NCI-H345 treated with DMSO at 0.1 percent for 48 hours (cell line): ENCODE data around the gene FYCO1.
"Not testable (repeated sequence)": the region's sequence is repeated elsewhere in the genome, so short reads cannot be mapped to it uniquely, and the experiment has no call there.

ENCODE experiments used
- DNase-seq: peaks from one replicate; lab custom pipeline; 2025; ENCODE audit not compliant: unreplicated experiment; lab: John Stamatoyannopoulos, UW

Gene FYCO1

DNA sequence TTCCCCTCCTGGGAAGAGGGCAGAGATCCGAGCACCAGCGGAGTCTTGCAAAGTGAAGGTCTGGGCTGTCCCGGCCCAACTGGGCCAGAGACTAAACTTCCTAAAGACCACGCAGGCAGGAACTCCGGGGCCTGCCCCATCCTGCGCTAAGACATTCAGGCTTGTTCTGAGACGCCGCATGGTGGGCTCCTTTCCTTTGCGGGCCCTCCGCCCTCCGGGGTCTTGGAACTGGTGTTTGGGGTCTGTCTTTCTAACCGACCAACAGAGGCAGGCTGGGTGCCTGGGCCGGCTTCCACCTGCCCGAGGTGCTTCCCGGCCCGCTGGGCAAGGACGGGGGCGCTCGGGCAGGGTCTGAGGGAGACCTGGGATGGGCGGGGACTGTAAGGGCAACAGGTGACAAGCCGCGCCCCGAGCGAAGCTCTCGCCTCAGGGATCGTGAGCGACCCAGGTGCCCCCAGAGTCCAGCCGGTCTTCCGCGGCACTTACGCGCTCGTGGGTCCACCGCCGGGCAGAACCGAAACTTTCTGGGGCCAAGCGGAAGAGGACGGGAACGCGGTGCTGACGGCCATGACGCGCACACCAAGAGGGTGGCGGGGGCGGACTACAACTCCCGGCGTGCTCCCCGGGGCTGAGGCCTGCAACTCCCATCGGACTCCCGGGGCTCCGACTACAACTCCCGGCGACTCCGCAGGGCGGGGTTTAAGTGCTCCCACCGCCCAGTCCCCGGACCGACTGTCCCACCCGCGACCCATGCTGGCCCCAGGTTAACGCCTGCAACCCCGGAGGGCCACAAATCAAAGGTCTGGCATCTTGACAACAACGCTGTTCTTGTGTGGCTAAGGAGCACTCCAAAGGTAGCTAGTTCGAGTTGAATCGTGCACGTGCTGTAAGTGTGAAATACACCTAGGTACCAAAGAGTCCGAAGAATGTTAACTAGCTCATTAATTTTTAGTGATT is at the start of gene FYCO1:
TSS of gene FYCO1 (minus strand) at position 589 of the 957 bp plus-strand sequence. CDS start 10,914 bp downstream, outside the sequence.
- peak; percentile 47 for DNase-seq

DNA sequence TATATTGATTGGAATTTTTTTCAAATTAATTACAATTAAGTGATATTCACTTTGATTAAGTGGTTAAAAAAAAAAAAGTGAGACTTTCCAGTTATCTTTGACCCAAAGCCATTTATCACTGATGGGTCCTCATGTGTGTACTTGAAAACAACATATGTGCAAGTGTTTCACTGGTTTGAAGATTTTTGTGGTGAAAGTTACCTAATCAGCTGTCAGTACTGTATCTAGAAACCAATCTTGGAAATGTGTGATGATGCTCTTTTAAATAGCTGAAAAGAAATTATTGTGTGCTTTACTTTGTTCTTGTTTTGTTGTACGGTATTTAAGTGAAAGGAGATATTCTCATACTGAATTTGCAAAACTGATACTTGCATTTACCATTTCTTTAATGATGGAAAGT is 43.3 kb upstream of the FYCO1 start:
- no peak for DNase-seq

DNA sequence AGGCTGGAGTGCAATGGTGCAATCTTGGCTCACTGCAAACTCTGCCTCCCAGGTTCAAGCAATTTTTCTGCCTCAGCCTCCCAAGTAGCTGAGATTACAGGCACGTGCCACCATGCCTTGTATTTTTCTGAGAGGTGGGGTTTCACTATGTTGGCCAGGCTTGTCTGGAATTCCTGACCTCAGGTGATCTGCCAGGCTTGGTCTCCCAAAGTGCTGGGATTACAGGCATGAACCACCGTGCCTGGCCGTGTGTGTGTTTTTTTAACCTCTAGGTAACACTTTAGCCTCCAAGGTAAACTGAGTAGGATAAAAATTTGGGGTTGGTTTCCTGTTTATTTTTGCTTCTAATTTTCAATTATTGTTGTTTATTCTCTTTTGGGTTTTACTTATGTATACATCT is 42.4 kb upstream of the FYCO1 start:
- DNase-seq: not testable (repeated sequence)

DNA sequence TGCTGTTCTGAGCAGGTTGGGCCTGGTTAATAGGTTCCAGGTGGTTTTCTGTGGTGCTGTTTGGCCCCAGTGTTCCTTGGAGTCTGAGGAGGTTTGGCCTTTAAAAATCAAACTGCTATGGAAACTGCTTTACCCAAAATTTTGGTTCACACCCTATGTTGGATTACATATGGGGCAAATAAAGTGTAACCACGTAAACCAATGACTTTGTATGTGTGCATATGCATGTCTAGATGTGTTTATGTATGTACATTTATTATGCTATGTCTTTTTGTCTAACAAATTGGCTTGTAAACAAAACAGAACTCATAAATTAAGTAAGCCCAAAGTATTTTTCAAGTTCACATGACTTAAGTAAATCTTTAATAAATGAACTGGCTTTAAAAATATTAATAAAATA is 40.6 kb upstream of the FYCO1 start:
- no peak for DNase-seq

DNA sequence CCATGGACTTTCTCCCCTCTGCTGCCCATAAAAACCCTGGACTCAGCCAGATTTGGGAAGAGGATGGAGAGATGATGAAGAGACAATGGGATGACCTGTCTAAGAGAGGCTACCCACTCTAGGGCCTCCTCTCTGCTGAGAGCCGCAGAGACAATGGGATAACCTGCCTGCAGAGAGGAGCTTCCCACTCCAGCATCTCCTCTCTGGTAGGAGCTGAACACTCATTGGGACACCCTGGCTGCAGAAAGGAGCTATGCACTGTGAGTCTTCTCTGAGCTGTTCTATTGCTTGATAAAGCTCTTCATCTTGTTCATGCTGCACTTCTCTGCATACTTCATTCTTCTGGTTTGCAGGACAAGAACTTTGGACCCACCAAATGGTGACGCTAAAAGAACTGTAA is 36.1 kb upstream of the FYCO1 start:
- DNase-seq: no peak

DNA sequence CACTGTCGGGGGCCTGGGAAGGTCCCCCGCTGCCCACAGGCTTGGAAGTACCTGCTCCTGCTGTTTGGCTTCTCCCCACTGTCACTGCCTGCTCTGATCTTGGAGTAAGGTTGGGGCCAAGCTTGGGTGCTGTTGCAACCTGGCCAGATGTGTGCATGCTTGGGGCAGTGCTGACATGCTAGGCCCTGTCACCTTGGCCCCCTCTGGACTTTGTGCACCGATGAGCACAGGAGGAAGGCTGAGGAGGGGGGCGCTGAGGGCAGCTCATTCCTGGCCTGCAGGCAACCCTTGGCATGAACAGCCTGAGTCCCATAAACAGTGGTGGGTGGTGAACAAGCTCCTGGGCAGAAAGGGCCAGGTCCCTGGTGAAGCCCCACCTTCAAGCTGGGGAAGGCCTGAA is 35.6 kb upstream of the FYCO1 start:
- DNase-seq: no peak

DNA sequence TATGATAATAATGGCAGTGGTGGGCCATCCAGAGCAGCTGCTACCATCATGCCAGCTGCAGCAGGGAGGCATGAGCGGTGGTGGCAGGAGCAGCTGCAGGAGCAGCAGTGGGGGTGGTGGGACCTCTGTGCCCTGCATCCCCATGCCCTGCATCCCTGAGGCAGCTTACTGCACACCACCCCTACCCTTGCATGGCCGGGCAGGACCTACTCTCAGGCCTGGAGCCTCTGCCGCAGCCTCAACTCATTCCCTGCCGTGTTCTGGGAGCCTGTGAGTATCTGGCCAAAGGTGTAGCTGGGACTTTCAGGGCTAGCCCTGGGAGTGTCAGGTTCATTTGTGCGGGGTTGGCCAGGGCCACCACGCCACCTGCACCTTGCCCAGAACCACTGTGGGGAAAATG is 35.0 kb upstream of the FYCO1 start:
- no peak for DNase-seq

DNA sequence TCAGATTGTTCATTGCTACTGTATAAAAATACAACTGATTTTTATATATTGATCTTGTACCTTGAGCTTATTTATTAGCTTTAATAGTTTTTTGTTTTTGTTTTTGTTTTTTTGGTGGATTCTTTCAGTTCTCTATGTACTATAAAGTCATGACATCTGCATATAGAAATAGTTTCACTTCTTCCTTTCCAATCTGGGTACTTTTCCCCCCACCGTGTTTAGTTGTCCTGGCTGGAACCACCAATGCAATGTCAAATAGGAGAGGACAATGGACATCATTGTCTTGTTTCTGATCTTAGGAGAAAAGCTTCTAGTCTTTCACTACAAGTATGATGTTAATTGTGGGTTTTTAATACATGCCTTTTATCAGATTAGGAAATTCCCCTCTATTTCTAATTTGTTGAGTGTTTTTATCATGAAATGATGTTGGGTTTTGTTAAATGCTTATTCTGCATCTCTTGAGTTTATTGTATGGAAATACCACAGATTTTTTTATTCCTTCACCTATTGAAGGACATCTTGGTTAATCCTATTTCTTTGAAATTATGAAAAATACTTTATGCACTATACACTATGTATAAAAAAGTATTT is 34.4 kb upstream of the FYCO1 start:
- no peak for DNase-seq

DNA sequence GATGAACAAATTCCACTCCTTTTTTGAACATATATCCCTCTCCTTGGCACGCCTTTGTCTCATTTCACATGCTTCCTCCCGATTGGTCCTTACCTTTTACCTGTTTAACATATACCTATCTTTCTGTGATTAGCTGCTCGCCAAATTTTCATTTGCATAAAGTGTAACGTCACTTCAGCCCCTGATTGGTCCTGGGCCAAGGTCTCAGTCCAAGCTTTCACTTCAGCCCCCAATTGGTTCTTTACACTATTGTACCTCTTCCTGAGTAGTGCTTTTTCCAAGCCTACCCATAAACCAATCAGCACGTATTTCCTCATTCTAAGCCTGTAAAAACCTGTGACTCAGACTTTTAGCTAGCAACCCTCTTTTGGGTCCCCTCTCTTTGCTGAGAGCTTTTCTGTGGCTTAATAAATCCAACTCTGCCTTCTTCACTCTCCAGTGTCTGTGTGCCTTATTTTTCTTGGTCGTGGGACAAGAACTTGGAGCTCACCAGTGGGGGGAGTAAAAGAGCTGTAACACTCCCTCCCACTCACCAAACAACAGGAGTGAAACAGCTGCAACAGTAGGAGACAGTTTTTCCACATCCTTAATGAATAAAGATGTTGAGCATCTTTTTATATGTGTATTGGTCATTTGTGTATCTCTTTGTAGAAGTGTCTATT is 32.2 kb upstream of the FYCO1 start:
- DNase-seq: no peak

DNA sequence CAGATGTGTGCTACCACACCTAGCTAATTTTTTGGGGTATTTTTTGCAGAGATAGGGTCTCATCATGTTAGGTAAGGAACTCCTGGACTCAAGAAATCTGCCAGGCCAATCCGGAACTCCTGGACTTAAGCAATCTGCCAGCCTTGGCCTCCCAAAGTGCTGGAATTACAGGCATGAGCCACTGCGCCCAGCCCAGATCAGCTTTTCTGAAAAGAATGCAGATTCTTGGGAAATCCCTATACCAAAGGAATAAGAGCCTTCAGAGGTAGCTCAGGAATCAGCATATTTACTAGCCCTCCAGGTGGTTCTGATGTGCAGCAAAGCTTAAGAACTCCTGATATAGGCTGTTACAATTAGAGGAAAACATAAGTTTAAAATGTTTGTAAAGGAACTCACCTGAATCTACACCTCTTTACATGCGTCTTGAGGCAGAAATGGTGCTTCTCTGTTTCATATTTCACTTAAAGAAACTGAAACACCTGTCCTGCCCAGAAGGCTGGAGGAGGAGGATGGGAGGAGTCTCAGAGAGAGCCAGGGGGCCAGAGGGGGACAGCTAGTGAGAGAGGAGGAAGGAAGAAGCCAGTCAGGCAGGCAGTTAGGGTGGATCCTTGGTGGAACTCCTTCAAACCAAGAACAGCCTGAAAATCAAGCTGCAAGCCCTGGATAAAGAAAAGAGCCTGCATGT is 31.5 kb upstream of the FYCO1 start, which contains the start of gene XCR1:
TSS of gene XCR1 (minus strand) at position 463 of the 685 bp plus-strand sequence. CDS start 5,536 bp downstream, outside the sequence.
- no peak for DNase-seq

DNA sequence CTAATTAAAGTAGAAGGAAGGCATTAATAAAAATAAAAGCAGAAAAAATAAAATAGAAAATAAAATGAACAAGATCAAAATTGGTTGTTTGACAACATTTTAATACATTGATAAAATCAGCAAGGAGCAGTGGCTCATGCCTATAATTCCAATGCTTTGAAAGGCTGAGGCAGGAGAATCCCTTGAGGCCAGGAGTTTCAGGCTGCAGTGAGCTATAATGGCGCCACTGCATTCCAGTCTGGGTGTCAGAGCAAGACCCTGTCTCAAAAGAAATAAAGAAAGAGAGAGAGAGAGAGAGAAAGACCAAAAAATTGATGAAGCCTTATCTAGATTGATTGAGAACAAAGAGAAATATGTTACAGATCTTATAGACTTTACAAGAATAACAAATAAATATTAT is 29.5 kb upstream of the FYCO1 start:
- no peak for DNase-seq

DNA sequence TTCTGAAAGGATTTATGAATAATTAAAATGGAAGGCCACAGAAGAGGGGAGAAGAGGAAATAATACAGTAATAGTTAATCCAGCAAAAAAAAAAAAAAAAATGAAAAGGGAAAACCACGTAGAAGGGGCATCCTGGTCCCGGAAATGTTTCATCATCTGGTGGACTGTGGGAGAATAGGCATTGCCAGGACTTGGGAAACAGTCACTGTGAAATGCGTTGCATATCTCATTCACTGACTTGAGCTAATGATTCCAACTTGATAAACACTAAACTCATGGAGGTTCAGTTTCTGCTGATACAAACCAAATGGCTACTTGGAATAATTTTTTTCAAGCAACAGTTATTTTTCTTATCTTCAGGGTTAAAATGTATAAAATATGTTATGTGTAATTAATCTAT is 28.5 kb upstream of the FYCO1 start:
- no peak for DNase-seq

DNA sequence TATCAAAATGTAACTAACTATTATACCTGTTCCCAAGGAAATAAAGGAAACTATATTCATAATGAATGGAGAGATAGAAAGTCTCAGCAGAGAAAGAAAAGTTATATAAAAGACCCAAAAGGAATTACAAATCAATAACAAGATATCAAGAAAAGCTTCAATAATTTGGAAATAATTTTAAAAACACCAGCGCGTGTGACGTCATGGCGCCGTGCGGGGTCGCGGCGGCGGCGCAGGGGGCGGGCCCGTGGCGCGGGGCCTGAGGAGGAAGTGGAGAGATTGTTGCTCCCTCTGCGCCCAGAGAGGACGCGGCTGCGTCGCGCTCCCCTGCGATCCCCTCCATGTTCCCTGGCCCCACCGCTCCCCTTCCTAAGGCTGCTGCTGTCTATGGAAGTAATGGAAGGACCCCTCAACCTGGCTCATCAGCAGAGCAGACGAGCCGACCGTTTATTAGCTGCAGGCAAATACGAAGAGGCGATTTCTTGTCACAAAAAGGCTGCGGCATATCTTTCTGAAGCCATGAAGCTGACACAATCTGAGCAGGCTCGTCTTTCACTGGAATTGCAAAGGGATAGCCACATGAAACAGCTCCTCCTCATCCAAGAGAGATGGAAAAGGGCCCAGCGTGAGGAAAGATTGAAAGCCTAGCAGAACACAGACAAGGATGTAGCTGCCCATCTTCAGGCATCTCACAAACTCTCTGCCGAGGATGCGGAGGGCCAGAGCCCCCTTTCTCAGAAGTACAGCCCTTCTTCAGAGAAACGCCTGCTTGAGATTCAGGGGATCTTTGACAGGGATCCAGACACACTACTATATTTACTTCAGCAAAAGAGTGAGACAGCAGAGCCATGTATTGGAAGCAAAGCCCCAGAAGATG is 27.5 kb upstream of the FYCO1 start:
- no peak for DNase-seq

DNA sequence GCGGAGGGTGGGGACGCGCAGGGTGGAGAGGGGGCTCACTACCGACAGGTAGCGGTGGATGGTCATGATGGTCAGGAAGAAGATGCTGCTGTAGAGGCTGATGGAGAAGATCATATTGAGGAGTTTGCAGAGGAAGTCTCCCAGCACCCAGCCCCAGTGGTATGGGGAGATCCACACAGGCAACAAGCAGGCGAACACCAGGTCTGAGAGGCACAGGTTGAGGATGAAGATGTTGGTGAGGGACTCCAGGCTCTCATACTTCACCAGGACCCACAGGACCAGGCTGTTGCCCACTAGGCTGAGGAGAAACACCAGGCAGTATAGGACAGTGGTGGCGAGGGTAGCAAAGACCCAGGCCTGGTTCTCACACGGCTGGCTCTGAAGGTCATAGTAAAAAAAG is 25.9 kb upstream of the FYCO1 start:
- DNase-seq: no peak

DNA sequence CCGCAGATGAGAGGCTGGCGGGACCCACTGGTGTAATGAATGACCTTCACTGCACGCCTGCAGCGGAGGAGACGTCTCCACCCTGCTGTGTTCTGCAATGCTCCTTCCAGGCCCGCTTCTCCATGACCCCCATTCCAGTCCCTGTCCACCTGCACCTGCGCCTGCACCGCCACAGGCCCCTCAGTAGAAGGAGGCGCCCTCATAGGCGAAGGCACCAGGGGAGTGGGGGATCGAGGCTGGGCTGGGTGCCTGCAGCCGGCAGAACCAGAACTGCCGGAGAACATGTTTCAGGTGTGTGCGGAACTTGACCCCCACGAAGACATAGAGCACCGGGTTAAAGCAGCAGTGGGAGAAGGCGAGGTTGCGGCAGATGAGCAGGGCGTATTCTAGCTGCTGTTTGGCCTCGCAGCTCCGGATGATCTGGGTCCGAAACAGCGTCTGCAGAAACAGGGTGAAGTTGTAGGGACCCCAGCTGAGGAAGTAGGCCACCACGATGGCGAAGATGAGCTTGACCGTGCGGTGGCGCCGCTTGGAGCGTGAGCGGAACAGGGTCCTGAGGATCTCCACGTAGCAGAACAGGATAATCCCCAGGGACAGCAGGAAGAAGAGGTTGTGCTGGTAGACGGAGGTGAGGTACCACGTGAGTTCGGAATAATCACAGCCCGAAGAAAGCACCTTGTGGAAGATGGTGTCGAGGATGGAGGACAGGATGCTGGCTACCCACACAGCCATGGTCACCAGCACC is 25.3 kb upstream of the FYCO1 start:
- DNase-seq: no peak

DNA sequence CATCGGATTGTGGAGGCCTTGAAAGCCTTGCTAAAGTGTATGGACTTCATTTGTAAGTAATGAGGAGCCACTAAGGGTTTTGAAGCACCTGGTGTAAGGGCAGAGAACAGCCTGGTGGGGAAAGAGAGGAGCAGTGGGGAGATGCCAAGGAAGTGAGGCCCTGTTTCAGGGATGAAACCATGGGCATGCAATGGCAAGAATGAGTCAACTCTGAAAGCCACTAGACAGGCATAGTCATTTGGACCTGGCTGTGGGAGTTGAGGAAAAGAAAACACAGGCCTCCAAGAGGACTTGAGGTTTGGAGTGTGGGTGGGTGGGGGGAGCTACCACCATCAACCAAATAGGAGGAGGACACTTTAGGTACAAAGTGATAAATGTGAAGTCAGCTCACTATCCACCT is 24.1 kb upstream of the FYCO1 start:
- DNase-seq: no peak

DNA sequence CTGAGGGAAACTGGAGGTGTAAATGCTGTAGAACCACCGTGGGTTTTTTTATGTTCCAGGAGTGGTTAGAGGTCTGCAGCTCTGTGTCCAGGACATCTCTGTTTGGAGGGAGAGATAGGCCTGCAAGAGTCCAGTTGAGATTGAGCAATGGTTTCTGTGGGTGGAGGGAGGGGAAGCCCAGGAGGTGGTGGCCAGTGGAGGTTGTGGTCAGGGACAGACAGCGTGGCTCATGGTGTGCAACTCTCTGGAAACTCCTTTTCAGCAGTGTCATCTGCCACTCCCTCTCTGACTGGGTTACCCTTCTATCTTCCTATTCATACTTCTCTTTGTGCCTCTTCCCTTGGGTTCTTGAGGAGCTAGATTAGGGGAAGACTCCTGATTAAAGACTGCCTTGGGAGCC is 22.1 kb upstream of the FYCO1 start:
- DNase-seq: no peak

DNA sequence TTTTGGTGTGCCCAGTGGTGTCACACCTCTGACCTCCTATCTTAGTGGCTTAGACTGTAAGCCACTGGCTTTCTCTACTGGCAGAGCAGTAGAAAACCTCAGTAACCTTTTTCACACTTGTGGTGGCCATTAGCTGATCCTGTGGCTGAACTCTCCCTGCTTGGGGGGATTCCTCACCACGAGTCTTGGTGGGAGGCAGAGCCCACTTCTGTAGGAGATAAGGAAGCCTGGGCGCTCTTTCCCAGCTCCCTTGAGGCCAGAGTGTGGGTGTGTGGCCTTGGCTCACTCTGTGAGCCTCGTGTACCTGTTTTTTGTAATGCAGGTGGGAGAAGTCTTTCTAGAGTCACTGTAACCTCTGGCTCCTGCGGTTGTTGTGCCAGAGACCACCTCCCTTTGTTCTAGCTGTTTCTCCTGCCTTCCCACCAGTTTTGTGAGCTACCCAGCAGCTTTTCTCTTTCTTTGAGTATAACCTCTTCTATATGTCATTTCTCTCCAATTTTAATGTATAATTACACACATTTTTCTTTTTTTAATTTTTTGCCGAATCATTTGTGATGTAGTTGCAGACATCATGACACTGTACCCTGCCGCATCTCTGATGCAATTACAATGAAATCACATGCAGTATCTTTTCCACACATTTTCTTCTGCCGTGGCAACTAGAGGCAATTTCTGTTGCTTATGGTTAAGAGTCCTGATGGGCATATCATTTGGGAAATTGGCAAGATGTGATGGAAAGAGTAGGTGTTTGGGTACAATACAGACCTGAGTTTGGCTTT is 17.9 kb upstream of the FYCO1 start:
- DNase-seq: no peak

DNA sequence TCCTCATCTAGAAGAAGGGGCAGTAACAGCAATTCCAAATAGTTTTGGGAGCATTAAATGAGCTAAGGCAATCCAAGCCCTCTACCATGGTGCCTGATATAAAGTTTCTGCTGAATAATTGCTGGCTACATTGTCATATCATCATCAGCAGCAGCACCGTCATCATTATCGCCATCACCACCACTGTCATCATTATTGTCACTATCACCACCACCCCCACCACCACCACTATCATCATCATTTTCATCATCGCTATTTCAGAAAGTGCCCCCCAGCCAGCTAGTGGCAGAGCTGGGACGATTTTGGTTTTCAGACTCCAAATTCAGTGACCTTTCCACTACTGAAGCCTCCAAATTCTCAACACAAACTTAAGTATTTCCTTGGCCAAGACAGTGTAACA is 16.6 kb upstream of the FYCO1 start:
- DNase-seq: no peak
